HFFc6 (cell line): ENCODE data around the gene DALRD3. TPM values are rescaled to one million over a fixed set of nuclear protein-coding genes. Genes with fewer than 3 reads are reported as not detected.
A peak's percentile ranks its signal among the peaks of the same experiment; 100 is the strongest.

Source experiments
- DNase-seq: peaks from one replicate; pipeline ENCODE4 v3.0.0-alpha.2; 2018
- H3K27ac Mint-ChIP-seq: 2 replicates; pipeline ENCODE4 v1.8.0; 2020; ENCODE audit warnings: mild to moderate bottlenecking, mixed read lengths
- H3K27me3 Mint-ChIP-seq: 2 replicates; pipeline ENCODE4 v1.8.0; 2021; ENCODE audit warnings: mild to moderate bottlenecking, moderate library complexity, mixed read lengths; ENCODE audit not compliant: insufficient read depth
- H3K36me3 Mint-ChIP-seq: 2 replicates; pipeline ENCODE4 v1.8.0; 2021; ENCODE audit warnings: low read depth, mixed read lengths
- H3K4me1 Mint-ChIP-seq: 2 replicates; pipeline ENCODE4 v1.8.0; 2020; ENCODE audit warnings: low read depth, mixed read lengths
- H3K4me3 Mint-ChIP-seq: 2 replicates; pipeline ENCODE4 v1.8.0; 2020; ENCODE audit warnings: mild to moderate bottlenecking, moderate library complexity, mixed read lengths
- H3K9me3 Mint-ChIP-seq: 2 replicates; pipeline ENCODE4 v1.8.0; 2020; ENCODE audit warnings: mild to moderate bottlenecking, mixed read lengths
- total RNA-seq, 6 experiments: library from RNA; stranded (reverse); fragmentation: NEBNext Ultra II Directional; extraction: Animal tissue kit (Norgen Biotek cat#: 25700); gene quantifications; 2 replicates in 1 of 6; 3 replicates in 5 of 6; pipeline ENCODE4 v1.2.3, GENCODE V29; 2021
- TF ChIP-seq, protein P1 (sequence below): fragments of 200-600 bp; sonication (generic); IDR thresholded peaks from 2 replicates; pipeline ENCODE4 v1.5.0; 2021; ENCODE audit warnings: antibody characterized with exemption, mild to moderate bottlenecking

The DALRD3 gene
- total RNA-seq, 6 experiments from 2014 or later: 25.3 to 33.9 (median 29.5) TPM

DNA sequence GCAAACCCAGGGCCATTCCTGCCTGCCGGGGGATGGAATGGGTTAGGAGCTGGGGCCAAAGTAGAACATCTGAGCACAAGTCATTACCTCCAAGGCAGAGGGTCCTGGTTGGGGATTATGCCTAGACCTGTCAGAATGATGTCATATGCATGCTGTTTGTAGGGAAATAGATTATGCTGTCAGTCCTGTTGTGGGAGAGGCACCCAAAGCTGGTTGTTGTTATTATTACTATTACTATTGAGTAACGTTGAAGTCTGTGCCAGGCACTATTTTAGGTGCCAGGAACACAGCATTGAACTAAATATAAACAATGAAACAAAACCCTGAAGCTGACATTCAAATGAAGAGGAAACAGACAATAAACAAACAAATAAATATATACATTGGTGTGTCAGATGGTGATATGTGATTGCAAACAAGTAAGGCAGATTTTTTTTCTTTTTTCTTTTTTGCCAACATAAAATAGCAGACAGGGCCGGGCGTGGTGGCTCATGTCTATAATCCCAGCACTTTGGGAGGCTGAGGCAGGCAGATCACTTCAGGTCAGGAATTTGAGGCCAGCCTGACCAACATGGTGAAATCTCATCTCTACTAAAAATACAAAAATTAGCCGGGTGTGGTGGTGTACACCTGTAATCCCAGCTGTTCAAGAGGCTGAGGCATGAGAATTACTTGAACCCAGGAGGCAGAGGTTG, 26.4 kb downstream of the DALRD3 start:
- DNase-seq: no peak
- Mint-ChIP-seq H3K36me3 (peaks cover 11% of the 10 kb centered on the region), H3K27ac (peak overlapping the region; percentile 47; the same call in 1 of the 2 replicates), H3K4me1 (peaks cover 44% of the 10 kb centered on the region), H3K9me3 (no peaks in the 10 kb centered on the region), H3K27me3 (peaks cover 5% of the 10 kb centered on the region), H3K4me3 (peak overlapping the region; percentile 94)
- TF ChIP-seq, protein P1, sequence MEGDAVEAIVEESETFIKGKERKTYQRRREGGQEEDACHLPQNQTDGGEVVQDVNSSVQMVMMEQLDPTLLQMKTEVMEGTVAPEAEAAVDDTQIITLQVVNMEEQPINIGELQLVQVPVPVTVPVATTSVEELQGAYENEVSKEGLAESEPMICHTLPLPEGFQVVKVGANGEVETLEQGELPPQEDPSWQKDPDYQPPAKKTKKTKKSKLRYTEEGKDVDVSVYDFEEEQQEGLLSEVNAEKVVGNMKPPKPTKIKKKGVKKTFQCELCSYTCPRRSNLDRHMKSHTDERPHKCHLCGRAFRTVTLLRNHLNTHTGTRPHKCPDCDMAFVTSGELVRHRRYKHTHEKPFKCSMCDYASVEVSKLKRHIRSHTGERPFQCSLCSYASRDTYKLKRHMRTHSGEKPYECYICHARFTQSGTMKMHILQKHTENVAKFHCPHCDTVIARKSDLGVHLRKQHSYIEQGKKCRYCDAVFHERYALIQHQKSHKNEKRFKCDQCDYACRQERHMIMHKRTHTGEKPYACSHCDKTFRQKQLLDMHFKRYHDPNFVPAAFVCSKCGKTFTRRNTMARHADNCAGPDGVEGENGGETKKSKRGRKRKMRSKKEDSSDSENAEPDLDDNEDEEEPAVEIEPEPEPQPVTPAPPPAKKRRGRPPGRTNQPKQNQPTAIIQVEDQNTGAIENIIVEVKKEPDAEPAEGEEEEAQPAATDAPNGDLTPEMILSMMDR: no peak

DNA sequence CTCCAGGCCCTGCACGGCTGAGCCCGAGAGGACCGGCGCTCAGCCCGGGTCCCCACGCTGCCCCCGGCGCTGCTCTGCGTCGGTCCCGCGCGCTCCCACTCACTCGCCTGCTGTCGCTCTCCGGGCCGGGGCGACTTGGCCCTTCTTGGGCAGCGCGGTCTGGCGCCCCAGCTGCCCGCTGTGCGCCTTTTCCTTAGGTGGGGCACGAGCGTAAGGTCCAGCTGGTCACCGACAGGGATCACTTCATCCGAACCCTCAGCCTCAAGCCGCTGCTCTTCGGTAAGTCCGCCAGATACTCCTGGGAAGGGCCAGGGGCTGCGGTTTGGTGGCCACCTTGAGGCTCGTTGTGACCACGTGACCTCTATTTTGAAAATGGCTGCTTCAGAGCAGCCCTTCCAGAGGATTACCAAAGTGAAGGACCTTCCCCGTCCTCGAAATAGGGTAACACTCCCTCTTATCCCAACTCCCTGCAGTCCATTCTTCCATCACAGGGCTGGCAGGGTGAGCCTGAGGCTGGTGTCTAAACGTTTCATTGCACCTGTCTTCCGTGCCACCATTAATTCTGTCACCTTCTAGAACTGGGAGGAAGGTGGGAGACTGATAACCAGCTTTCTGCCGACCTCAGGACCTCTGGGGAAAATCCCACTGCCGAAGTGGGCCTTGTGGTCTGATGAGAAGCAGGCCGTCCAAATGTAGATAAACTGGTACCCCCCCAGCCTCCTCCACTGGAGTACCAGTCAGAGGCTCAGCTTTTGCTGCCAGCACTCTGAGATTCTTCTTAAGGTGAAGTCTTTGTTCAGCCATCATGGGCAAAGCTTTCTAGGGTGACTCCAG, 27.5 kb downstream of the DALRD3 start:
- no peaks in the 10 kb centered on the region for H3K9me3 Mint-ChIP-seq
- H3K27ac Mint-ChIP-seq: peak overlapping the region; percentile 88
- peak overlapping the region; percentile 94 for H3K4me3 Mint-ChIP-seq
- H3K4me1 Mint-ChIP-seq: peaks cover 44% of the 10 kb centered on the region
- H3K27me3 Mint-ChIP-seq: peaks cover 9% of the 10 kb centered on the region
- peaks cover 11% of the 10 kb centered on the region for H3K36me3 Mint-ChIP-seq
- no peak for DNase-seq
- TF ChIP-seq, protein P1: no peak

- peak within 1 kb of the TSS; percentile 99 for H3K27ac Mint-ChIP-seq
- H3K36me3 Mint-ChIP-seq: peaks cover 8% of the 10 kb centered on the region
- H3K4me3 Mint-ChIP-seq: peak within 1 kb of the TSS; percentile 95
- TF ChIP-seq, protein P1: peak; percentile 67
- peaks cover 9% of the 10 kb centered on the region for H3K27me3 Mint-ChIP-seq
- peak; percentile 93 for DNase-seq
- peaks cover 44% of the 10 kb centered on the region for H3K4me1 Mint-ChIP-seq
- no peaks in the 10 kb centered on the region for H3K9me3 Mint-ChIP-seq
Measured at GRCh38 chr3:48989796-48990635, 28.4 kb downstream of the DALRD3 start, which contains the start of gene P4HTM. Gene P4HTM, plus strand, starts transcription at chr3:48990241. Its CDS starts 16 bp downstream, at chr3:48990257.

DNA sequence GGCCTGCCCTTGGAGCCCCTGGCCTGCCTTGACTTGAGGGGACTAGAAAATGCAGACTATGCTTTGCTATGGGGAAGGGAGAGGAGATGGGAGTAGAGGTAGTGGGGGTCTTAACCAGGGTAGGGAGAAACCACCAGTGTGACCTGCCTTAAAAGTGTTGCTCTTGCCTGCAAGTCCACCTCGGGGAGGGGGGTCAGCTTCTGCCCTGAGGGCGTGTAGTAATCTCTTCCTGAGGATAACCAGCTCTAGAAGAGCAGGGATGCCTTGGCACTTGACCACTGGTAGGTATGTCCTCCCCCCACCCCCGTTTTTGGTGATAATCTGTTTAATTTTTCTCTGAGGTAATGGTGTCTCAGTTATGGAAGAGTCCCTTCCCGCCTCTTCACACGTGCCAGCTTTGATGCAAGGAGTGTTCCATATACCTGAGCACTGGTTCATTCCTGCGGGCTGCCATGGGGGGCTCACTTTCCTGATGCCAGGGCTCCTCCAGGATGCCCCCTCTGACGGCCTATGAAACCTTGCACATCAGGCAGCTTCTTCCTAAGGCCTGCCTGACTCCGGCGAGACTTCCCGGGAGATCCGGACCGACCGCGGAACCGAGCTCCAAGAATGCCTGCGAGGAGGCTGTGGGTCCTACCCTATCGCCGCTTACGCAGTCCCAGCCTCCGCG, 29.1 kb downstream of the DALRD3 start:
- H3K27me3 Mint-ChIP-seq: peaks cover 9% of the 10 kb centered on the region
- peaks cover 5% of the 10 kb centered on the region; the same call in 1 of the 2 replicates for H3K36me3 Mint-ChIP-seq
- no peak for DNase-seq
- H3K4me1 Mint-ChIP-seq: peaks cover 49% of the 10 kb centered on the region
- TF ChIP-seq, protein P1: no peak
- H3K27ac Mint-ChIP-seq: peak overlapping the region; percentile 99
- H3K4me3 Mint-ChIP-seq: peak overlapping the region; percentile 95
- H3K9me3 Mint-ChIP-seq: no peaks in the 10 kb centered on the region
